ENCODE data around the gene CTCFL. TPM values are rescaled to one million over a fixed set of nuclear protein-coding genes. Genes with fewer than 3 reads are reported as not detected.

Gene CTCFL
- total RNA-seq, 1 donor from 2014 or later: 0.21 TPM

GRCh38 chr20:57530327-57530981 lies 5.5 kb upstream of the CTCFL start:
- TF ChIP-seq CTCF (IDR thresholded peaks at IDR 0.05; ENCODE audit: unreplicated experiment): no peak
- DNase-seq (ENCODE audit: low spot score): no peak
- Mint-ChIP-seq H3K27me3 (ENCODE audit: unreplicated experiment) (peaks cover 4% of the 10 kb centered on the region), H3K9me3 (ENCODE audit: unreplicated experiment) (no peaks in the 10 kb centered on the region), H3K4me1 (ENCODE audit: unreplicated experiment) (no peaks in the 10 kb centered on the region), H3K4me3 (ENCODE audit: unreplicated experiment) (no peak overlapping the region), H3K36me3 (ENCODE audit: low read depth, unreplicated experiment) (peaks cover 7% of the 10 kb centered on the region), H3K27ac (ENCODE audit: unreplicated experiment) (no peak overlapping the region)

GRCh38 chr20:57529810-57530209 lies 4.9 kb upstream of the CTCFL start:
- no peak for DNase-seq (ENCODE audit: low spot score)
- H3K4me3 Mint-ChIP-seq (ENCODE audit: unreplicated experiment): no peak overlapping the region

GRCh38 chr20:57529160-57529585 lies 4.2 kb upstream of the CTCFL start:
- no peak for TF ChIP-seq CTCF (IDR thresholded peaks at IDR 0.05; ENCODE audit: unreplicated experiment)
- peaks cover 4% of the 10 kb centered on the region for H3K27me3 Mint-ChIP-seq (ENCODE audit: unreplicated experiment)
- H3K4me1 Mint-ChIP-seq (ENCODE audit: unreplicated experiment): no peaks in the 10 kb centered on the region
- no peaks in the 10 kb centered on the region for H3K9me3 Mint-ChIP-seq (ENCODE audit: unreplicated experiment)
- H3K4me3 Mint-ChIP-seq (ENCODE audit: unreplicated experiment): no peak overlapping the region
- DNase-seq (ENCODE audit: low spot score): no peak
- peaks cover 7% of the 10 kb centered on the region for H3K36me3 Mint-ChIP-seq (ENCODE audit: low read depth, unreplicated experiment)
- no peak overlapping the region for H3K27ac Mint-ChIP-seq (ENCODE audit: unreplicated experiment)

More at GRCh38 chr20:57529810-57530209, 4.9 kb upstream of the CTCFL start:
- H3K36me3 Mint-ChIP-seq (ENCODE audit: low read depth, unreplicated experiment): peaks cover 7% of the 10 kb centered on the region
- peaks cover 4% of the 10 kb centered on the region for H3K27me3 Mint-ChIP-seq (ENCODE audit: unreplicated experiment)
- no peaks in the 10 kb centered on the region for H3K9me3 Mint-ChIP-seq (ENCODE audit: unreplicated experiment)
- no peak for TF ChIP-seq CTCF (IDR thresholded peaks at IDR 0.05; ENCODE audit: unreplicated experiment)
- H3K27ac Mint-ChIP-seq (ENCODE audit: unreplicated experiment): no peak overlapping the region
- H3K4me1 Mint-ChIP-seq (ENCODE audit: unreplicated experiment): no peaks in the 10 kb centered on the region

- TF ChIP-seq CTCF (IDR thresholded peaks at IDR 0.05; ENCODE audit: unreplicated experiment): no peak
- H3K9me3 Mint-ChIP-seq (ENCODE audit: unreplicated experiment): no peaks in the 10 kb centered on the region
- no peaks in the 10 kb centered on the region for H3K4me1 Mint-ChIP-seq (ENCODE audit: unreplicated experiment)
- no peaks in the 10 kb centered on the region for H3K36me3 Mint-ChIP-seq (ENCODE audit: low read depth, unreplicated experiment)
- H3K4me3 Mint-ChIP-seq (ENCODE audit: unreplicated experiment): no peak overlapping the region
- peak overlapping the region; percentile 1 for H3K27ac Mint-ChIP-seq (ENCODE audit: unreplicated experiment)
- peaks cover 4% of the 10 kb centered on the region for H3K27me3 Mint-ChIP-seq (ENCODE audit: unreplicated experiment)
- no peak for DNase-seq (ENCODE audit: low spot score)
Observed at GRCh38 chr20:57528148-57528547, 3.2 kb upstream of the CTCFL start.

- Mint-ChIP-seq H3K27ac (ENCODE audit: unreplicated experiment) (no peak overlapping the region), H3K9me3 (ENCODE audit: unreplicated experiment) (no peaks in the 10 kb centered on the region), H3K4me1 (ENCODE audit: unreplicated experiment) (no peaks in the 10 kb centered on the region), H3K27me3 (ENCODE audit: unreplicated experiment) (peaks cover 4% of the 10 kb centered on the region), H3K4me3 (ENCODE audit: unreplicated experiment) (no peak overlapping the region), H3K36me3 (ENCODE audit: low read depth, unreplicated experiment) (no peaks in the 10 kb centered on the region)
- TF ChIP-seq CTCF (IDR thresholded peaks at IDR 0.05; ENCODE audit: unreplicated experiment): no peak
- no peak for DNase-seq (ENCODE audit: low spot score)
Observed at GRCh38 chr20:57527728-57528127, 2.8 kb upstream of the CTCFL start.

All from endothelial cell (in vitro differentiated cells).